IgD-negative memory B cell (primary cell): ENCODE data around the gene CAPZB. TPM values are rescaled to one million over a fixed set of nuclear protein-coding genes. Genes with fewer than 3 reads are reported as not detected.
"Not testable (repeated sequence)": the region's sequence is repeated elsewhere in the genome, so short reads cannot be mapped to it uniquely, and the experiment has no call there.

Experiments
- H3K27ac Mint-ChIP-seq, 3 donors: one replicate each; pipeline ENCODE4 v1.8.0; 2020 to 2022; ENCODE audit warnings: mild to moderate bottlenecking in 3 of 3, mixed read lengths in 3 of 3, moderate library complexity in 1 of 3
- H3K27me3 Mint-ChIP-seq: one replicate; pipeline ENCODE4 v1.8.0; 2021; ENCODE audit warnings: mixed read lengths
- H3K36me3 Mint-ChIP-seq: one replicate; pipeline ENCODE4 v1.8.0; 2020; ENCODE audit warnings: mild to moderate bottlenecking, mixed read lengths
- H3K4me1 Mint-ChIP-seq, 3 donors: one replicate each; pipeline ENCODE4 v1.8.0; 2020 to 2022; ENCODE audit warnings: mixed read lengths in 3 of 3, mild to moderate bottlenecking in 1 of 3
- H3K4me3 Mint-ChIP-seq, 4 donors: one replicate each; pipeline ENCODE4 v1.8.0; 2020 to 2022; ENCODE audit warnings: mild to moderate bottlenecking in 4 of 4, mixed read lengths in 4 of 4, moderate library complexity in 3 of 4
- H3K9me3 Mint-ChIP-seq, 3 donors: one replicate each; pipeline ENCODE4 v1.8.0; 2020 to 2021; ENCODE audit warnings: mixed read lengths in 3 of 3, mild to moderate bottlenecking in 1 of 3
- polyA plus RNA-seq: library from polyadenylated mRNA; unstranded; fragments of 300-500 nt; fragmentation: Illumina TruSeq; gene quantifications from one replicate; pipeline ENCODE4 v1.2.3, GENCODE V29; 2021

The CAPZB gene
- polyA plus RNA-seq, result 419 TPM

- peak within 1 kb of the TSS; percentile 91 to 97 (median 95) for H3K4me3 Mint-ChIP-seq
- peaks cover 2% of the 10 kb centered on the region for H3K36me3 Mint-ChIP-seq
- no peaks in the 10 kb centered on the region for H3K9me3 Mint-ChIP-seq
- peaks cover 34 to 48% (median 42%) of the 10 kb centered on the region in 3 donors for H3K4me1 Mint-ChIP-seq
- peak within 1 kb of the TSS; percentile 95 to 98 (median 97) for H3K27ac Mint-ChIP-seq
- H3K27me3 Mint-ChIP-seq, result no peaks in the 10 kb centered on the region
These were observed at the start of gene CAPZB for GRCh38 chr1:19485362-19486187. Gene CAPZB, minus strand, starts transcription at chr1:19485539. Its CDS starts 101 bp downstream, at chr1:19485438.

GRCh38 chr1:19534281-19534680 lies 48.9 kb upstream of the CAPZB start:
- no peaks in the 10 kb centered on the region for H3K27me3 Mint-ChIP-seq
- peaks cover 3 to 4% (median 4%) of the 10 kb centered on the region in 3 donors for H3K4me1 Mint-ChIP-seq
- H3K9me3 Mint-ChIP-seq, result peaks cover 2 to 11% (median 5%) of the 10 kb centered on the region in 3 donors
- H3K36me3 Mint-ChIP-seq, result peaks cover 3% of the 10 kb centered on the region
- no peak overlapping the region for H3K4me3 Mint-ChIP-seq
- H3K27ac Mint-ChIP-seq, result no peak overlapping the region

GRCh38 chr1:19533626-19534025 lies 48.3 kb upstream of the CAPZB start:
- no peak overlapping the region for H3K4me3 Mint-ChIP-seq
- peaks cover 2 to 11% (median 5%) of the 10 kb centered on the region in 3 donors for H3K9me3 Mint-ChIP-seq
- peaks cover 3% of the 10 kb centered on the region for H3K36me3 Mint-ChIP-seq
- H3K27ac Mint-ChIP-seq, result no peak overlapping the region
- no peaks in the 10 kb centered on the region for H3K27me3 Mint-ChIP-seq
- H3K4me1 Mint-ChIP-seq, result peaks cover 3 to 4% (median 4%) of the 10 kb centered on the region in 3 donors

- peak overlapping the region in 1 of 3 donors; percentile 62 for H3K27ac Mint-ChIP-seq
- peaks cover 3% of the 10 kb centered on the region for H3K36me3 Mint-ChIP-seq
- H3K4me3 Mint-ChIP-seq, result no peak overlapping the region
- peaks cover 3 to 4% (median 4%) of the 10 kb centered on the region in 3 donors for H3K4me1 Mint-ChIP-seq
- H3K9me3 Mint-ChIP-seq, result peaks cover under 1 to 11% (median 5%) of the 10 kb centered on the region in 3 donors
- H3K27me3 Mint-ChIP-seq, result no peaks in the 10 kb centered on the region
These were observed 47.2 kb upstream of the CAPZB start for GRCh38 chr1:19532519-19532918.

GRCh38 chr1:19529664-19530063 lies 44.3 kb upstream of the CAPZB start:
- Mint-ChIP-seq H3K36me3 (peaks cover 2% of the 10 kb centered on the region), H3K4me3 (no peak overlapping the region), H3K4me1 (no peaks in the 10 kb centered on the region), H3K27me3 (no peaks in the 10 kb centered on the region), H3K27ac (no peak overlapping the region), H3K9me3 (peaks cover 0 to 7% (median 0%) of the 10 kb centered on the region in 3 donors)

GRCh38 chr1:19528438-19528837 lies 43.1 kb upstream of the CAPZB start:
- peaks cover 0 to 7% (median 0%) of the 10 kb centered on the region in 3 donors for H3K9me3 Mint-ChIP-seq
- no peaks in the 10 kb centered on the region for H3K27me3 Mint-ChIP-seq
- no peaks in the 10 kb centered on the region for H3K4me1 Mint-ChIP-seq
- H3K27ac Mint-ChIP-seq, result no peak overlapping the region
- peaks cover 4% of the 10 kb centered on the region for H3K36me3 Mint-ChIP-seq
- H3K4me3 Mint-ChIP-seq, result no peak overlapping the region

GRCh38 chr1:19525607-19526545 lies 40.5 kb upstream of the CAPZB start:
- H3K4me1 Mint-ChIP-seq, result no peaks in the 10 kb centered on the region
- no peak overlapping the region for H3K4me3 Mint-ChIP-seq

GRCh38 chr1:19524791-19525190 lies 39.5 kb upstream of the CAPZB start:
- Mint-ChIP-seq H3K4me1 (peaks cover 0 to 2% (median 1%) of the 10 kb centered on the region in 3 donors), H3K27ac (no peak overlapping the region), H3K27me3 (no peaks in the 10 kb centered on the region), H3K36me3 (peaks cover 2% of the 10 kb centered on the region), H3K4me3 (no peak overlapping the region), H3K9me3 (no peaks in the 10 kb centered on the region)

More at GRCh38 chr1:19525607-19526545, 40.5 kb upstream of the CAPZB start:
- Mint-ChIP-seq H3K27ac (no peak overlapping the region), H3K36me3 (peaks cover 2% of the 10 kb centered on the region), H3K27me3 (no peaks in the 10 kb centered on the region), H3K9me3 (no peaks in the 10 kb centered on the region)

- not testable (repeated sequence) for H3K27me3 Mint-ChIP-seq, H3K4me3 Mint-ChIP-seq, H3K36me3 Mint-ChIP-seq, H3K4me1 Mint-ChIP-seq, H3K9me3 Mint-ChIP-seq, H3K27ac Mint-ChIP-seq
These were observed 37.2 kb upstream of the CAPZB start for GRCh38 chr1:19522570-19522969.

GRCh38 chr1:19521411-19521810 lies 36.1 kb upstream of the CAPZB start:
- no peaks in the 10 kb centered on the region for H3K27me3 Mint-ChIP-seq
- H3K4me3 Mint-ChIP-seq, result no peak overlapping the region
- H3K4me1 Mint-ChIP-seq, result peaks cover 8 to 19% (median 15%) of the 10 kb centered on the region in 3 donors
- H3K9me3 Mint-ChIP-seq, result peaks cover 0 to 7% (median 0%) of the 10 kb centered on the region in 3 donors
- H3K27ac Mint-ChIP-seq, result no peak overlapping the region
- H3K36me3 Mint-ChIP-seq, result peaks cover 2% of the 10 kb centered on the region

- Mint-ChIP-seq H3K27me3 (no peaks in the 10 kb centered on the region), H3K36me3 (peaks cover 1% of the 10 kb centered on the region), H3K27ac (peak overlapping the region in 2 of 3 donors; percentile 4 to 63), H3K9me3 (peaks cover 0 to 7% (median 0%) of the 10 kb centered on the region in 3 donors), H3K4me1 (peaks cover 17 to 32% (median 25%) of the 10 kb centered on the region in 3 donors), H3K4me3 (peak overlapping the region in 2 of 4 donors; percentile 45 to 91)
These were observed 31.7 kb upstream of the CAPZB start for GRCh38 chr1:19517017-19517416.

GRCh38 chr1:19515201-19515600 lies 29.9 kb upstream of the CAPZB start:
- no peak overlapping the region for H3K27ac Mint-ChIP-seq
- peaks cover 1% of the 10 kb centered on the region for H3K36me3 Mint-ChIP-seq
- H3K27me3 Mint-ChIP-seq, result no peaks in the 10 kb centered on the region
- H3K4me3 Mint-ChIP-seq, result no peak overlapping the region
- H3K4me1 Mint-ChIP-seq, result peaks cover 25 to 44% (median 36%) of the 10 kb centered on the region in 3 donors
- H3K9me3 Mint-ChIP-seq, result peaks cover 0 to 7% (median 0%) of the 10 kb centered on the region in 3 donors

GRCh38 chr1:19514391-19514831 lies 29.1 kb upstream of the CAPZB start:
- Mint-ChIP-seq H3K27ac (no peak overlapping the region), H3K36me3 (peaks cover 1% of the 10 kb centered on the region), H3K27me3 (no peaks in the 10 kb centered on the region), H3K4me1 (peaks cover 29 to 42% (median 36%) of the 10 kb centered on the region in 3 donors), H3K9me3 (peaks cover 0 to 7% (median 0%) of the 10 kb centered on the region in 3 donors), H3K4me3 (no peak overlapping the region)

- peaks cover 1% of the 10 kb centered on the region for H3K36me3 Mint-ChIP-seq
- H3K9me3 Mint-ChIP-seq, result peaks cover 0 to 2% (median 0%) of the 10 kb centered on the region in 3 donors
- peaks cover 38 to 45% (median 40%) of the 10 kb centered on the region in 3 donors for H3K4me1 Mint-ChIP-seq
- peak overlapping the region in 2 of 3 donors; percentile 50 to 94 for H3K27ac Mint-ChIP-seq
- H3K27me3 Mint-ChIP-seq, result peaks cover 1% of the 10 kb centered on the region
- H3K4me3 Mint-ChIP-seq, result no peak overlapping the region
These were observed 27.2 kb upstream of the CAPZB start for GRCh38 chr1:19512545-19512944.

- Mint-ChIP-seq H3K4me3 (no peak overlapping the region), H3K4me1 (peaks cover 30 to 40% (median 35%) of the 10 kb centered on the region in 3 donors), H3K27ac (peak overlapping the region in 1 of 3 donors; percentile 17), H3K27me3 (peaks cover 1% of the 10 kb centered on the region), H3K36me3 (peaks cover 1% of the 10 kb centered on the region), H3K9me3 (no peaks in the 10 kb centered on the region)
These were observed 25.8 kb upstream of the CAPZB start for GRCh38 chr1:19511116-19511515.
